GM12801 (cell line): Measurements from ENCODE around the gene ZNF579.

Experiments used
- CTCF ChIP-seq: IDR thresholded peaks from one replicate; pipeline ENCODE4 v1.5.1; 2011; ENCODE audit warnings: control low read depth; ENCODE audit not compliant: insufficient read length; ENCODE audit errors: extremely low read depth

ZNF579 gene

DNA sequence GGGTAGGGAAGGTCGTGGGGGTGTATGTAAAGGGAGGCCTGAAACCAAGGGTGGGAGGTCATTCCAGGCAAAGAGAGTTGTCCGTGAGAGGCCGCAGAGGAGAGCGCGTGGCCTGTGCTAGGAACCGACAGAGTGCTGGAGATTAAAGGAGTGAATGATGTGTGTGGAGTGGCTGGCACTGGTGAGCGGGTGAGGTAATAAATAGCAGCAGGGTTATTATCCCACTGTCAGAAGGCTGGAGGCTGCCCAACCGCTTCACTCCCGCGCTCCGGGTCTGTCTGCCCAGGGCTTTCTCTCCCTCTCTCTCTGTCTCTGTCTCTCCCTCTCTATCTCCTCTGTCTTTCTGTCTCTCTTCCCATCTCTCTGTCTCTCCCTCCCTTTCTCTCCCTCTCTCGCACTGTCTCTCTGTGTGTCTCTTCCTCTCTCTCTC lies 17.4 kb downstream of the ZNF579 start:
- no peak for TF ChIP-seq CTCF

- TF ChIP-seq CTCF = no peak
Measured at GRCh38 chr19:55559684-55560083, 21.0 kb downstream of the ZNF579 start.

DNA sequence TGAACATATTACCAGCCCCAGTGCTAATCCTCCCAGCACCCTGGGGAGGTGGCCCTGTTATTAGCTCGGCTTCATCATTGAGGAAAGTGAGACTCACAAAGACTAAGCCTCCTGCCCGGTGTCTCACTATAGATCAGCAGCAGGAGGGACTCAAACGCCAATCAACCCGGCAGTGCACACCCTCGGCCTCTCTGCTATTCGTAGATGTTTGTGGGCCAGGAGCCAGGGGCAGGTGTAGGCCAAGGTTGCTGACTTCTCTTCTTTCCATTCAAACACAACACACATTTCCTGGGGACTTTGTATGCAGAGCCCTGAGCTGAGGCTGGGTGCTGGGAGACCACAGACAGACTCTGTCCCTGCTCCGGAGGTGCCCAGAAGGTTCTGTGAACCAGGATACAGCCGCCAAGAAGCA lies 25.9 kb downstream of the ZNF579 start:
- TF ChIP-seq CTCF = no peak

DNA sequence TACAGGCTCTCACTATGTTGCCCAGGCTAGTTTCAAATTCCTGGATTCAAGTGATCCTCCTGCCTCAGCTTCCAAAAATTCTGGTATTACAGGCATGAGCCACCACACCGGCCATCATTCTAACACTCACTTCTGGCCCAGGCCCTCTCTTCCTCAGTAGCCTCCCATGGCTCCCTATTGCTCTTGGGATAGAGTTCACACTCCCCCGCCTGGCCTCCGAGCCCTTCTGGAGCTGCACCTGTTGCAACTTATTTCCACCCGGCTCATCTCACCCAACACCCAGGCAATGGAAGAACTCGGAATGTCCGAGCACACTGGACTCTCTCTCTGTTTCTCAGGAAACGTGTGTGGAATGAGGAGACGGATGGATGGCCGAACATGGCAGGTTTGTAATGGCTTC lies 26.3 kb downstream of the ZNF579 start:
- TF ChIP-seq CTCF = no peak

DNA sequence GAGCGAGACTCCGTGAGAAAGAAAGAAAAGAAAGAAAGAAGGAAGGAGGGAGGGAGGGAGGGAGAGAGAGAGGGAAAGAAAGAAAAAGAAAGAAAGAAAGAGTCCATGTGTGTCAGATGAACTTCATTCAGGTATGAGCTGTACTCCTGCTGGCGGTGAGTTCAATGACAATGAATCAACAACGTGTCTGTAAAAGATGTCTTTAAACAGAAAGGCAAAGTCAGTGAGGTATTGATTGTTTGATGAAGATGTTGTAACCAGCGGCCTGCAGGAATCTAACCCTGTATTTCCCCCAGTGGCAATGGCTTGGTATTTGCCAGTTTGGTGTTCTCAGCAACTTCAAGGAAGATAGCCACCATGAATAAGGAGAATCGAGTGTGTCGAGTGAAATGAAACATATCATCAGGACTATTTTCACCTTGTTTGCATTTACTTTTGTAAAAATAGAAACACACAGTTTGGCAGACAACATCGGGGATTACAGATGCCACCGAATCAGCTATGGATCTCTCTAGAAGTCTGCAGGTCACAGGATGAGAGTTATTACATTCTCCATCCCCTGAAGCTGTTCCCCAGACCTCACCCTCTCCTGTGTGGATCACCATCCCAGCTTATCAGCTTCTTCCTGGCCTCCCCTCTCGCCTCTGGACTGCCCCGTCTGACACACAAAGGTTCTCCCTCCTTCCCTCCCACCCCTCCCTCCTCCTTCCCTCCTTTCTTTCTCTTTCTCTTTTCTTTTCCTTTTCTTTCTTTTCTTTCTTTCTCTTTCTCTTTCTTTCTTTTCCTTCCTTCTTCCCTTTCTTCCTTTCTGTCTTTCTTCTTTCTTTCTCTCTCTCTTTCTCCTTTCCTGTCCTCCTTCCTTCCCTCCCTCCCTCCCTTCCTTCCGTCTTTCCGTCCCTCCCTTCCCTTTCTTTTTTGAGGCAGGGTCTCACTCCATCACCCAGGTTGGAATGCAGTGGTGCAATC lies 27.1 kb downstream of the ZNF579 start:
- no peak for TF ChIP-seq CTCF

DNA sequence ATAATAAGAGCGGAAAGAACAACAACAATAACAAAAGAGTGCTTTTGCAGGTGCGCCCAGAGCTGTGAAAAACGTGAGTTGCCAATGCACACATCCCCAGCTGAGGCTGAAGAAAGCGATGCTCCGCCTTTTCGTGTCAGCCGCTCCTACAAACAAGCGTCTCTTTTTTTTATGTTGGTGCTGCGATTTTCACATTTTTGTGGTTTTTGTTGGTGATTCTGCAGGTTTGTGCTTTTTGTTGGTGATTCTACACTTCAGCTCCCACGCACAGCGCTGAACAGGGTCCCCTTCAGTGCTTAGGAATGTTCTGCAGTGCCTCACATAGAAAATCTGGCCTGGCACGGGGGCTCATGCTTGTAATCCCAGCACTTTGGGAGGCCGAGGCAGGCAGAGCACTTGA lies 28.0 kb downstream of the ZNF579 start:
- TF ChIP-seq CTCF = no peak

DNA sequence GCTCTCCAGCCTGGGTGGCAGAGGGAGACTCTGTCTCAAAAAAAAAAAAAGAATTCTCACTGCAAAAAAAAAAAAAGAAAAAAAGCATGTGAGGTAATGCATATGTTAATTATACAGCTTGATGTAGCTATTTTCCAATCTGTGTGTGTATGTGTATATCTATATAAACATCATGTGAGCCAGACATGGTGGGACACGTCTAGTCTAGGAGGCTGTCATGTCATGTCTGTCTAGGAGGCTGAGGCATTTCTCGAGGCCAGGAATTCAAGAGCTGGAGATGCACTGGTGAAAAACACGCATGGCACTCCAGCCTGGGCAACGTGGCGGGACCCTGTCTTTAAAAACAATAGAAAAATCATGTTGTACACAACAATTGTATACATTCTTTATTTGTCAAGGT lies 28.4 kb downstream of the ZNF579 start:
- no peak for TF ChIP-seq CTCF

- TF ChIP-seq CTCF = no peak
Measured at GRCh38 chr19:55550321-55550650, 30.4 kb downstream of the ZNF579 start.
